ENCODE data around the gene MZT2A. TPM values are rescaled to one million over a fixed set of nuclear protein-coding genes. Genes with fewer than 3 reads are reported as not detected.
A peak's percentile ranks its signal among the peaks of the same experiment; 100 is the strongest.
"Not testable (repeated sequence)": the region's sequence is repeated elsewhere in the genome, so short reads cannot be mapped to it uniquely, and the experiment has no call there.

The MZT2A gene
- total RNA-seq, 2 experiments from 2014 or later, result 69.9 to 110 TPM

GRCh38 chr2:131518531-131518930 lies 26.3 kb upstream of the MZT2A start:
- DNase-seq; H3K27ac Mint-ChIP-seq; POLR2A ChIA-PET; H3K4me1 Mint-ChIP-seq; CTCF ChIA-PET; H3K9me3 Mint-ChIP-seq (ENCODE audit: low read depth); H3K4me3 Mint-ChIP-seq; ATAC-seq; intact Hi-C loops (cut with DNase I, micrococcal nuclease); H3K27me3 Mint-ChIP-seq: not testable (repeated sequence)
- H3K36me3 Mint-ChIP-seq (ENCODE audit: low read depth), result peaks cover 12% of the 10 kb centered on the region

- intact Hi-C loops (cut with DNase I, micrococcal nuclease); ATAC-seq; H3K4me1 Mint-ChIP-seq; DNase-seq; CTCF ChIA-PET; POLR2A ChIA-PET; H3K4me3 Mint-ChIP-seq; H3K27ac Mint-ChIP-seq; H3K27me3 Mint-ChIP-seq; H3K9me3 Mint-ChIP-seq (ENCODE audit: low read depth): not testable (repeated sequence)
- peaks cover 12% of the 10 kb centered on the region for H3K36me3 Mint-ChIP-seq (ENCODE audit: low read depth)
Measured at GRCh38 chr2:131517856-131518255, 25.7 kb upstream of the MZT2A start.

GRCh38 chr2:131517106-131517831 lies 25.1 kb upstream of the MZT2A start:
- no peaks in the 10 kb centered on the region for H3K4me1 Mint-ChIP-seq
- H3K9me3 Mint-ChIP-seq (ENCODE audit: low read depth), result no peaks in the 10 kb centered on the region
- peaks cover 15% of the 10 kb centered on the region for H3K36me3 Mint-ChIP-seq (ENCODE audit: low read depth)
- POLR2A ChIA-PET, result no interaction called here
- H3K4me3 Mint-ChIP-seq, result no peak overlapping the region
- intact Hi-C loops (cut with DNase I, micrococcal nuclease), result no loop called here
- no peaks in the 10 kb centered on the region for H3K27me3 Mint-ChIP-seq
- H3K27ac Mint-ChIP-seq, result peak overlapping the region; percentile 19
- CTCF ChIA-PET, result no interaction called here
- no peak for ATAC-seq
- no peak for DNase-seq

- peaks cover 16% of the 10 kb centered on the region for H3K36me3 Mint-ChIP-seq (ENCODE audit: low read depth)
- H3K27me3 Mint-ChIP-seq; intact Hi-C loops (cut with DNase I, micrococcal nuclease); H3K27ac Mint-ChIP-seq; CTCF ChIA-PET; H3K4me1 Mint-ChIP-seq; H3K4me3 Mint-ChIP-seq; H3K9me3 Mint-ChIP-seq (ENCODE audit: low read depth); POLR2A ChIA-PET: not testable (repeated sequence)
- DNase-seq, result peak; percentile 30
- peak; percentile 24 for ATAC-seq
Measured at GRCh38 chr2:131516621-131517020, 24.4 kb upstream of the MZT2A start.

DNA sequence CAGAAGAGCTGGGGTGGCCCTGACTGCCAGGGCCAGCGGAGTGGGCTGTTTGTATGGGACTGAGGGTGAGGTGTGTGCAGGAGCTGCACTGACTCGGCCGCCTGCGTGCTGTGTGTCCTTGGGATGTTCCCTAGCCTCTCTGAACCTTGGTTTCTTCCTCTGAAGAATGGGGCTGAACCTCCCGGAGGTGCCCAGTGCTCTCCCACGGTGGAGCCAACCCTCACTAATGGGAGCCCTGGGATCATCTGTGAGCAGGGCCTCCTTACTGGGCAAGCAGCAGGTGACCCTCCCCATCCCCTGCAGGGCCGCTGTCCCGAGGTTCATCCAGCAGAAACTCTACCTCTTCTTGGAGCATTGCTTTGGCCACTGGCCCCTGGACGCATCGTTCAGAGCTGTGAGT lies 23.8 kb upstream of the MZT2A start:
- no peak overlapping the region for H3K27ac Mint-ChIP-seq
- POLR2A ChIA-PET, result no interaction called here

GRCh38 chr2:131515235-131515634 lies 23.0 kb upstream of the MZT2A start:
- DNase-seq; ATAC-seq; CTCF ChIA-PET; H3K9me3 Mint-ChIP-seq (ENCODE audit: low read depth); intact Hi-C loops (cut with DNase I, micrococcal nuclease); H3K4me1 Mint-ChIP-seq; H3K27me3 Mint-ChIP-seq; POLR2A ChIA-PET; H3K27ac Mint-ChIP-seq; H3K4me3 Mint-ChIP-seq: not testable (repeated sequence)
- peaks cover 16% of the 10 kb centered on the region for H3K36me3 Mint-ChIP-seq (ENCODE audit: low read depth)

More for the DNA sequence above, 23.8 kb upstream of the MZT2A start:
- Mint-ChIP-seq H3K4me3 (no peak overlapping the region), H3K27me3 (no peaks in the 10 kb centered on the region), H3K9me3 (ENCODE audit: low read depth) (no peaks in the 10 kb centered on the region), H3K36me3 (ENCODE audit: low read depth) (peaks cover 16% of the 10 kb centered on the region), H3K4me1 (no peaks in the 10 kb centered on the region)
- intact Hi-C loops (cut with DNase I, micrococcal nuclease), result no loop called here
- no peak for ATAC-seq
- no peak for DNase-seq
- CTCF ChIA-PET, result no interaction called here

DNA sequence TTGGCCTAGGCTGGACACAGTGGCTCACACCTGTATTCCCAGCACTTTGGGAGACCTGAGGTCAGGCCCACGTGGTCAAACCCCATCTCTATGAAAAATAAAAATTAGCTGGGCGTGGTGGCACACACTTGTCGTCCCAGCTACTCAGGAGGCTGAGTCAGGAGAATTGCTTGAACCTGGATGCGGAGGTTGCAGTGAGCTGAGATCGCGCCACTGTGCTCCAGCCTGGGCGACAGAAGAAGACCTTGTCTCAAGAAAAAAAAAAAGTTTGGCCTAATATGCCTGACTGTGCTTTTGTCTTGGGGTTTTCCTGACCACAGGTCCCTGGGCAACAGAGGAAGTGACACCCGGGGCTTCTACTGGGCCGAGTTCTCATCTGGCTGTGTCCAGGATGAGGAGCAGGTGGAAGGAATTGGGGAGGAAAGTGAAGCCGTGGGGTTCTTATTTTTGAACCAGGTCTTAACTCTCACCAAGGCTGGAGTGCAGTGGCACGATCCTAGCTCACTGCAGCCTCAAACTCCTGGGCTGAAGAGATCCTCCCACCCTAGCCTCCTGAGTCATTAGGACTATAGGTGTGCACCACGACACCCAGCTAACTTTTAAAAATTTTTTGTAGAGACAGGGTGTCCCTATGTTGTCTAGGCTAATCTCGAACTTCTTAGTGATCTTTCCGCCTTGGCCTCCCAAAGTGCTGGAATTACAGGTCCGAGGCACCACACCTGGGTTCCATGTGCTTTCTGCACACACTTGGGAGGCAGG lies 22.4 kb upstream of the MZT2A start:
- H3K27ac Mint-ChIP-seq; H3K4me3 Mint-ChIP-seq; H3K4me1 Mint-ChIP-seq; ATAC-seq; H3K9me3 Mint-ChIP-seq (ENCODE audit: low read depth); DNase-seq; H3K27me3 Mint-ChIP-seq; POLR2A ChIA-PET; intact Hi-C loops (cut with DNase I, micrococcal nuclease); CTCF ChIA-PET: not testable (repeated sequence)
- peaks cover 17% of the 10 kb centered on the region for H3K36me3 Mint-ChIP-seq (ENCODE audit: low read depth)

DNA sequence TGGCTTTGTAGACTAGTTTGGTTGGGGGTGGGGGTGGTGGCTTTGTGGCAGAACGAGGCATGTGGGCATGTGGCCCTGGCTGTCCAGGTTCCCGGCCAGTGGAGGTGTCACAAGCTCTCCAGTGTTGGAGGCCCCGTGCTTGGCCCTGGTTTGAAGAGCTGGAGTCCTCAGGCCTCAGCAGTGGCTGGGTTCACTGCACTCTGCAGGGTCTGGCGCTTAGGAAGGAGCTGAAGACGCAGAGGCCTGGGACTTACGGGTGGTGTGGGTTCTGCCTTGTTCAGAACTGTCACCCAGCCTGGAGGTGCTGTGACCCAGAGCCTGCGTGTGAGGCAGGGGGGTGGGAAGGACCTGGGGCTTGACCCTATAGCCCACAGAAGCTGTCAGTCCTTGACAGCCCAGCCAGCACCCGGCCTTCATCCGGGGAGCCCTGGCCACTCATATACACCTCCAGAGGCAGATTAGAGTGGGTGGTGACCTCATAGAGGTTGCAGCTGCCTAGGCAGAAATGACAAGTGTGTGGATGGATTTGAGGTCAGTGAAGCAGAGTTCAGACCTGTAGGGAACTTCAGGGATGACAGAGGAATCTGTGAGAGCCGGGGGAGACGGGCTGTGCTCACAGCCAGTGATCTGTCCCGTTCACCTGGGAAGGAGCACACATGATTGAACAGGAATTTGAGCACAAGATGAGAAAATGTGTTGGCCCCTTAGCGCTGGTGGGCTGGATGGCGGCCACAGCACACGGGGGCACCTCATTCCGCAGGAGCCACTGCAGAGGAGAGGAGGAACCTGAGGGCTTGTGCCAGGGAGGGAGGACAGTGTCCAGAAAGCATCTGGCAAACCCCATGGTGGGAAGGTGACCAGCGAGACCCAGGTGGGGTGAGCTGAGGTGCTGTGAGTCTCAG lies 20.0 kb upstream of the MZT2A start:
- ATAC-seq; H3K4me3 Mint-ChIP-seq; CTCF ChIA-PET; POLR2A ChIA-PET; H3K9me3 Mint-ChIP-seq (ENCODE audit: low read depth); H3K4me1 Mint-ChIP-seq; H3K27me3 Mint-ChIP-seq; intact Hi-C loops (cut with DNase I, micrococcal nuclease); DNase-seq: not testable (repeated sequence)
- Mint-ChIP-seq H3K27ac (peak overlapping the region; percentile 25), H3K36me3 (ENCODE audit: low read depth) (peaks cover 22% of the 10 kb centered on the region)

DNA sequence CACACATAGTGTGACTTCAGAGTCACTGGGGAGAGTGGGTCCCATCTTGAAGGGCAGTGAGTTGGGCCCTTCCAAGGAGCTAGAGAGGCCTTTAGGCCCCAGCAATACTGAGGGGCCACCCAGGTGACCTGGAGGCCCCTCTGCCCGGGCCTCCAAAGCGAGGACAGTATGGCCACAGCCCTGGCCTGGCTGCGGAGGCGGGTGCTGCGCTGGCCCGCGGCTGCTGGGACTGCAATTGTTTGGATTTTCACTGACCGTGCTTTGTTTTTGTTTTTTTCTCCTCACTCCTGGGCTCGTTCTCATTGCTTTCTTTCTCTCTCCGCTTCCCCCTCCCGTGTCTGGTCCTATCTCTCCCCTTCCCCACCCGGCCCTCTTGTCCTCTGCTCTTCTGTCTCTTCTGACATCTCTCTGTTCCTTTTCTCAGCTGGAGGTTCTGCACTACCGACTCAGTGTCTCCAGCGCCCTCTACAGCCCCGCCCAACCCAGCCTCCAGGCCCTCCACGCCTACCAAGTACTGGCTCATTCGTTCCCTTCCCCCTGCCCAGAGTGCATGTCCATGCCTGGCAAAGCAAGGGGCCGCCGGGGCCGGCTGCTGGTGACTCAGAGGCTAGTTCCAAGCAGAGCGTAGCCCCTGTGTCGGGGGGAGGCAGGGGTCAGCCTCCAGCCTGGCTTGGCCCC lies 19.2 kb upstream of the MZT2A start:
- H3K27ac Mint-ChIP-seq; POLR2A ChIA-PET; DNase-seq; CTCF ChIA-PET; H3K4me1 Mint-ChIP-seq; H3K9me3 Mint-ChIP-seq (ENCODE audit: low read depth); H3K4me3 Mint-ChIP-seq; H3K27me3 Mint-ChIP-seq; ATAC-seq; intact Hi-C loops (cut with DNase I, micrococcal nuclease): not testable (repeated sequence)
- H3K36me3 Mint-ChIP-seq (ENCODE audit: low read depth), result peaks cover 28% of the 10 kb centered on the region

- H3K27ac Mint-ChIP-seq, result no peak overlapping the region
- POLR2A ChIA-PET, result no interaction called here
- intact Hi-C loops (cut with DNase I, micrococcal nuclease), result no loop called here
Measured at GRCh38 chr2:131509615-131510014, 17.4 kb upstream of the MZT2A start.

GRCh38 chr2:131504082-131504750 lies 12.0 kb upstream of the MZT2A start:
- peaks cover 57% of the 10 kb centered on the region for H3K36me3 Mint-ChIP-seq (ENCODE audit: low read depth)
- DNase-seq; CTCF ChIA-PET; H3K27me3 Mint-ChIP-seq; POLR2A ChIA-PET; H3K4me1 Mint-ChIP-seq; H3K4me3 Mint-ChIP-seq; H3K9me3 Mint-ChIP-seq (ENCODE audit: low read depth); intact Hi-C loops (cut with DNase I, micrococcal nuclease): not testable (repeated sequence)
- ATAC-seq, result peak; percentile 88
- H3K27ac Mint-ChIP-seq, result peak overlapping the region; percentile 85

More at GRCh38 chr2:131509615-131510014, 17.4 kb upstream of the MZT2A start:
- no peaks in the 10 kb centered on the region for H3K9me3 Mint-ChIP-seq (ENCODE audit: low read depth)
- H3K4me3 Mint-ChIP-seq, result no peak overlapping the region
- H3K36me3 Mint-ChIP-seq (ENCODE audit: low read depth), result peaks cover 33% of the 10 kb centered on the region
- DNase-seq, result no peak
- CTCF ChIA-PET, result no interaction called here
- no peaks in the 10 kb centered on the region for H3K27me3 Mint-ChIP-seq
- no peak for ATAC-seq
- H3K4me1 Mint-ChIP-seq, result peaks cover under 1% of the 10 kb centered on the region

All from activated CD4-positive, alpha-beta T cell treated with anti-CD3 and anti-CD28 coated beads for 36 hours (primary cell).